Measurements from ENCODE around the gene ZNF408. TPM values are rescaled to one million over a fixed set of nuclear protein-coding genes. Genes with fewer than 3 reads are reported as not detected.

Gene ZNF408
- total RNA-seq, 1 experiment from 2014 or later: 19.8 TPM

- Histone ChIP-seq H3K4me3 (ENCODE audit: low read depth in 2 of 2, low read length in 2 of 2) (no peak overlapping the region), H3K36me3 (ENCODE audit: control insufficient read depth, insufficient read depth, low read length) (no peaks in the 10 kb centered on the region; the same call in 1 of the 2 replicates), H3K4me1 (ENCODE audit: control insufficient read depth, insufficient read depth, low read length) (peaks cover 16% of the 10 kb centered on the region), H3K9me3 (ENCODE audit: control insufficient read depth, insufficient read depth, low read depth, low read length) (no peaks in the 10 kb centered on the region), H3K27me3 (ENCODE audit: control insufficient read depth, insufficient read depth, low read length) (no peaks in the 10 kb centered on the region), H3K27ac (ENCODE audit: low read length) (no peak overlapping the region)
- ChIA-PET CTCF (no interaction called here), POLR2A (no interaction called here)
- TF ChIP-seq POLR2AphosphoS5 (IDR thresholded peaks at IDR 0.05; ENCODE audit: low read depth, low read length): no peak
- TF ChIP-seq TCF7L2 (IDR thresholded peaks at IDR 0.05; ENCODE audit: low read depth, low read length): no peak
- no peak for TF ChIP-seq CTCF (IDR thresholded peaks at IDR 0.05)
- no peak for TF ChIP-seq SIN3A (IDR thresholded peaks at IDR 0.05; ENCODE audit: borderline replicate concordance, insufficient read depth, low read depth, low read length)
- no peak for TF ChIP-seq REST (IDR thresholded peaks at IDR 0.05; ENCODE audit: insufficient read depth in 1 of 2, low read depth in 2 of 2, low read length in 1 of 2)
- no peak for DNase-seq (ENCODE audit: low read depth, low spot score)
- ATAC-seq: no peak
- no TSS peak for BruUV-seq (replicated peaks)
- in situ Hi-C loops (cut with HindIII; ENCODE audit: low pct_unique_long_range_greater_than_20kb, low sequenced_read_pairs) (no loop called here), intact Hi-C loops (cut with micrococcal nuclease; ENCODE audit: unreplicated experiment) (no loop called here)
These were observed 21.3 kb upstream of the ZNF408 start for GRCh38 chr11:46679241-46680163.

- ChIA-PET CTCF (no interaction called here), POLR2A (no interaction called here)
- Histone ChIP-seq H3K36me3 (ENCODE audit: control insufficient read depth, insufficient read depth, low read length) (no peaks in the 10 kb centered on the region; the same call in 1 of the 2 replicates), H3K9me3 (ENCODE audit: control insufficient read depth, insufficient read depth, low read depth, low read length) (no peaks in the 10 kb centered on the region), H3K27me3 (ENCODE audit: control insufficient read depth, insufficient read depth, low read length) (no peaks in the 10 kb centered on the region), H3K27ac (ENCODE audit: low read length) (no peak overlapping the region), H3K4me3 (ENCODE audit: low read depth in 2 of 2, low read length in 2 of 2) (no peak overlapping the region), H3K4me1 (ENCODE audit: control insufficient read depth, insufficient read depth, low read length) (peaks cover 15% of the 10 kb centered on the region)
- TF ChIP-seq POLR2AphosphoS5 (IDR thresholded peaks at IDR 0.05; ENCODE audit: low read depth, low read length): no peak
- TF ChIP-seq REST (IDR thresholded peaks at IDR 0.05; ENCODE audit: insufficient read depth in 1 of 2, low read depth in 2 of 2, low read length in 1 of 2): no peak
- no peak for TF ChIP-seq SIN3A (IDR thresholded peaks at IDR 0.05; ENCODE audit: borderline replicate concordance, insufficient read depth, low read depth, low read length)
- no peak for TF ChIP-seq TCF7L2 (IDR thresholded peaks at IDR 0.05; ENCODE audit: low read depth, low read length)
- no peak for TF ChIP-seq CTCF (IDR thresholded peaks at IDR 0.05)
- BruUV-seq (replicated peaks): no TSS peak
- intact Hi-C loops (cut with micrococcal nuclease; ENCODE audit: unreplicated experiment): no loop called here
- in situ Hi-C loops (cut with HindIII; ENCODE audit: low pct_unique_long_range_greater_than_20kb, low sequenced_read_pairs): no loop called here
- DNase-seq (ENCODE audit: low read depth, low spot score) (no peak), ATAC-seq (no peak)
These were observed 20.6 kb upstream of the ZNF408 start for GRCh38 chr11:46680164-46680760.

All from Panc1 (cell line).